ENCODE results near the gene ANKRD16.

Gene ANKRD16

GRCh38 chr10:5933909-5934546, 44.3 kb upstream of the ANKRD16 start:
- Histone ChIP-seq H3K9me3 (ENCODE audit: insufficient read depth, low read length) (no peaks in the 10 kb centered on the region), H3K9ac (ENCODE audit: low read length) (no peak overlapping the region), H3K36me3 (replicated peaks; ENCODE audit: low read depth, low read length) (no peaks in the 10 kb centered on the region), H3K4me2 (ENCODE audit: low read length) (no peak overlapping the region), H3K27me3 (ENCODE audit: low read depth, low read length) (no peaks in the 10 kb centered on the region), H4K20me1 (ENCODE audit: insufficient read depth, low read length) (no peaks in the 10 kb centered on the region), H3K4me1 (ENCODE audit: low read length) (no peaks in the 10 kb centered on the region), H3K79me2 (ENCODE audit: low read length) (no peaks in the 10 kb centered on the region), H2AFZ (ENCODE audit: low read depth, low read length) (no peak overlapping the region), H3K4me3 (ENCODE audit: low read length) (no peak overlapping the region), H3K27ac (ENCODE audit: low read length) (no peak overlapping the region)
- TF ChIP-seq CTCF (IDR thresholded peaks at IDR 0.05; ENCODE audit: low read depth, low read length) (no peak), EZH2phosphoT487 (IDR thresholded peaks at IDR 0.05; ENCODE audit: low read depth) (no peak)

GRCh38 chr10:5932345-5932744, 42.7 kb upstream of the ANKRD16 start:
- no peaks in the 10 kb centered on the region for H4K20me1 ChIP-seq (ENCODE audit: insufficient read depth, low read length)
- H3K36me3 ChIP-seq (replicated peaks; ENCODE audit: low read depth, low read length) = no peaks in the 10 kb centered on the region
- no peak overlapping the region for H3K9ac ChIP-seq (ENCODE audit: low read length)
- no peaks in the 10 kb centered on the region for H3K79me2 ChIP-seq (ENCODE audit: low read length)
- no peaks in the 10 kb centered on the region for H3K4me1 ChIP-seq (ENCODE audit: low read length)
- no peak for TF ChIP-seq CTCF (IDR thresholded peaks at IDR 0.05; ENCODE audit: low read depth, low read length)
- no peak for TF ChIP-seq EZH2phosphoT487 (IDR thresholded peaks at IDR 0.05; ENCODE audit: low read depth)
- no peak overlapping the region for H3K27ac ChIP-seq (ENCODE audit: low read length)
- no peaks in the 10 kb centered on the region for H3K27me3 ChIP-seq (ENCODE audit: low read depth, low read length)
- no peak overlapping the region for H2AFZ ChIP-seq (ENCODE audit: low read depth, low read length)
- H3K4me2 ChIP-seq (ENCODE audit: low read length) = no peak overlapping the region
- H3K9me3 ChIP-seq (ENCODE audit: insufficient read depth, low read length) = no peaks in the 10 kb centered on the region
- no peak overlapping the region for H3K4me3 ChIP-seq (ENCODE audit: low read length)

GRCh38 chr10:5930272-5930671, 40.6 kb upstream of the ANKRD16 start:
- Histone ChIP-seq H3K4me3 (ENCODE audit: low read length) (no peak overlapping the region), H4K20me1 (ENCODE audit: insufficient read depth, low read length) (no peaks in the 10 kb centered on the region), H3K79me2 (ENCODE audit: low read length) (no peaks in the 10 kb centered on the region), H2AFZ (ENCODE audit: low read depth, low read length) (no peak overlapping the region), H3K4me1 (ENCODE audit: low read length) (no peaks in the 10 kb centered on the region), H3K27ac (ENCODE audit: low read length) (no peak overlapping the region), H3K36me3 (replicated peaks; ENCODE audit: low read depth, low read length) (peaks cover 2% of the 10 kb centered on the region), H3K4me2 (ENCODE audit: low read length) (no peak overlapping the region), H3K9ac (ENCODE audit: low read length) (no peak overlapping the region), H3K27me3 (ENCODE audit: low read depth, low read length) (no peaks in the 10 kb centered on the region), H3K9me3 (ENCODE audit: insufficient read depth, low read length) (no peaks in the 10 kb centered on the region)
- TF ChIP-seq EZH2phosphoT487 (IDR thresholded peaks at IDR 0.05; ENCODE audit: low read depth) (no peak), CTCF (IDR thresholded peaks at IDR 0.05; ENCODE audit: low read depth, low read length) (no peak)

- TF ChIP-seq EZH2phosphoT487 (IDR thresholded peaks at IDR 0.05; ENCODE audit: low read depth) (no peak), CTCF (IDR thresholded peaks at IDR 0.05; ENCODE audit: low read depth, low read length) (no peak)
- H3K4me1 ChIP-seq (ENCODE audit: low read length) = no peaks in the 10 kb centered on the region
- no peaks in the 10 kb centered on the region for H4K20me1 ChIP-seq (ENCODE audit: insufficient read depth, low read length)
- no peak overlapping the region for H3K4me2 ChIP-seq (ENCODE audit: low read length)
- peaks cover 2% of the 10 kb centered on the region for H3K36me3 ChIP-seq (replicated peaks; ENCODE audit: low read depth, low read length)
- no peak overlapping the region for H2AFZ ChIP-seq (ENCODE audit: low read depth, low read length)
- H3K9me3 ChIP-seq (ENCODE audit: insufficient read depth, low read length) = no peaks in the 10 kb centered on the region
- no peak overlapping the region for H3K9ac ChIP-seq (ENCODE audit: low read length)
- H3K4me3 ChIP-seq (ENCODE audit: low read length) = no peak overlapping the region
- H3K27me3 ChIP-seq (ENCODE audit: low read depth, low read length) = no peaks in the 10 kb centered on the region
- no peak overlapping the region for H3K27ac ChIP-seq (ENCODE audit: low read length)
- no peaks in the 10 kb centered on the region for H3K79me2 ChIP-seq (ENCODE audit: low read length)
These were observed 39.7 kb upstream of the ANKRD16 start for GRCh38 chr10:5929442-5929841.

Data from OCI-LY3 (cell line).